Kidney epithelial cell (primary cell): ENCODE results near the gene IFT81. TPM values are rescaled to one million over a fixed set of nuclear protein-coding genes. Genes with fewer than 3 reads are reported as not detected.

Experiments
- DNase-seq: peaks from one replicate; pipeline ENCODE4 v3.0.0-alpha.2; 2010; ENCODE audit warnings: low read depth
- H3K27me3 ChIP-seq: 2 replicates; pipeline ENCODE4 v1.6.0; 2011; ENCODE audit warnings: low read length; ENCODE audit not compliant: control insufficient read depth, insufficient read depth
- H3K36me3 ChIP-seq: 2 replicates; pipeline ENCODE4 v1.5.1; 2011; ENCODE audit warnings: low read length; ENCODE audit not compliant: control insufficient read depth, insufficient read depth
- H3K4me3 ChIP-seq: 2 replicates; pipeline ENCODE4 v1.5.1; 2011; ENCODE audit warnings: low read depth, mild to moderate bottlenecking, control low read depth, low read length
- CTCF ChIP-seq: IDR thresholded peaks from 2 replicates; pipeline ENCODE4 v1.5.1; 2011; ENCODE audit warnings: mild to moderate bottlenecking, moderate library complexity, low read length, control low read depth, inconsistent platforms; ENCODE audit not compliant: insufficient read depth, poor library complexity, severe bottlenecking
- total RNA-seq: library from RNA; depleted of rRNA; stranded (reverse); fragments of >200 nt; gene quantifications from 2 replicates; pipeline ENCODE4 v1.2.3, GENCODE V29; 2015

The IFT81 gene
- total RNA-seq, 1 donor from 2014 or later = 6.9 TPM

GRCh38 chr12:110234331-110234751, 110.2 kb downstream of the IFT81 start:
- no peaks in the 10 kb centered on the region for H3K36me3 ChIP-seq
- DNase-seq = no peak
- no peaks in the 10 kb centered on the region for H3K27me3 ChIP-seq
- no peak overlapping the region for H3K4me3 ChIP-seq
- TF ChIP-seq CTCF = no peak

- TF ChIP-seq CTCF = no peak
- H3K4me3 ChIP-seq = no peak overlapping the region
- H3K27me3 ChIP-seq = no peaks in the 10 kb centered on the region
- H3K36me3 ChIP-seq = no peaks in the 10 kb centered on the region
- no peak for DNase-seq
Measured at GRCh38 chr12:110234755-110235154, 110.6 kb downstream of the IFT81 start.

- no peak for TF ChIP-seq CTCF
Measured at GRCh38 chr12:110235383-110235782, 111.2 kb downstream of the IFT81 start.

GRCh38 chr12:110243227-110243626, 119.1 kb downstream of the IFT81 start:
- no peak for DNase-seq
- no peak overlapping the region for H3K4me3 ChIP-seq
- no peaks in the 10 kb centered on the region for H3K27me3 ChIP-seq
- no peak for TF ChIP-seq CTCF
- H3K36me3 ChIP-seq = no peaks in the 10 kb centered on the region

More at GRCh38 chr12:110235383-110235782, 111.2 kb downstream of the IFT81 start:
- no peak for DNase-seq
- no peak overlapping the region for H3K4me3 ChIP-seq
- H3K27me3 ChIP-seq = no peaks in the 10 kb centered on the region
- no peaks in the 10 kb centered on the region for H3K36me3 ChIP-seq

GRCh38 chr12:110244372-110244771, 120.2 kb downstream of the IFT81 start:
- no peaks in the 10 kb centered on the region for H3K36me3 ChIP-seq
- H3K27me3 ChIP-seq = no peaks in the 10 kb centered on the region
- no peak for DNase-seq
- H3K4me3 ChIP-seq = no peak overlapping the region
- no peak for TF ChIP-seq CTCF

GRCh38 chr12:110244829-110245228, 120.7 kb downstream of the IFT81 start:
- no peaks in the 10 kb centered on the region for H3K36me3 ChIP-seq
- no peaks in the 10 kb centered on the region for H3K27me3 ChIP-seq
- no peak for DNase-seq
- TF ChIP-seq CTCF = no peak
- H3K4me3 ChIP-seq = no peak overlapping the region
